GM12878 (cell line): ENCODE results near the gene UBE2I.

Experiments used
- ASH2L ChIP-seq: fragments of 300-600, 200-600 bp; sonication (generic); IDR thresholded peaks from 2 replicates; pipeline ENCODE4 v1.6.1; 2017; ENCODE audit warnings: low read depth, mild to moderate bottlenecking, borderline replicate concordance
- MYC ChIP-seq: IDR thresholded peaks from 2 replicates; pipeline ENCODE4 v1.6.1; 2011; ENCODE audit warnings: mild to moderate bottlenecking, low read length, moderate library complexity, inconsistent platforms; ENCODE audit not compliant: insufficient read depth, insufficient replicate concordance, insufficient read length, severe bottlenecking
- PAX8 ChIP-seq: fragments of 450-650 bp; IDR thresholded peaks from 2 replicates; pipeline ENCODE4 v1.6.1; 2017; ENCODE audit warnings: mild to moderate bottlenecking, moderate library complexity
- POLR2A ChIP-seq: IDR thresholded peaks from 2 replicates; pipeline ENCODE4 v1.6.1; 2011; ENCODE audit warnings: low read depth, mild to moderate bottlenecking, low read length
- POLR2AphosphoS2 ChIP-seq: IDR thresholded peaks from 2 replicates; pipeline ENCODE4 v1.6.1; 2011; ENCODE audit warnings: low read depth, mild to moderate bottlenecking, low read length, improper control_type of control experiment, moderate library complexity
- RAD21 ChIP-seq: IDR thresholded peaks from 2 replicates; pipeline ENCODE4 v1.6.1; 2011; ENCODE audit warnings: mild to moderate bottlenecking, low read depth, low read length, moderate library complexity; ENCODE audit not compliant: insufficient read depth
- RAD51 ChIP-seq: fragments of 450-650 bp; IDR thresholded peaks from 2 replicates; pipeline ENCODE4 v1.6.1; 2016; ENCODE audit warnings: moderate library complexity, mild to moderate bottlenecking, inconsistent platforms
- TF ChIP-seq, protein P1 (sequence below), 3 experiments: IDR thresholded peaks in 2 of 3; conservative IDR thresholded peaks in 1 of 3; 2 replicates each; pipeline ENCODE4 v1.5.1; 2011; ENCODE audit warnings: low read depth in 3 of 3, low read length in 3 of 3, mild to moderate bottlenecking in 3 of 3, control low read depth in 2 of 3, moderate library complexity in 2 of 3, inconsistent platforms in 1 of 3, mixed read lengths in 1 of 3; ENCODE audit not compliant: control insufficient read depth in 2 of 3, insufficient read depth in 1 of 3; ENCODE audit errors: extremely low read depth in 1 of 3

- TF ChIP-seq PAX8 (no peak), RAD21 (no peak), MYC (no peak), RAD51 (no peak), POLR2AphosphoS2 (no peak), ASH2L (no peak), POLR2A (no peak)
- TF ChIP-seq, protein P1, sequence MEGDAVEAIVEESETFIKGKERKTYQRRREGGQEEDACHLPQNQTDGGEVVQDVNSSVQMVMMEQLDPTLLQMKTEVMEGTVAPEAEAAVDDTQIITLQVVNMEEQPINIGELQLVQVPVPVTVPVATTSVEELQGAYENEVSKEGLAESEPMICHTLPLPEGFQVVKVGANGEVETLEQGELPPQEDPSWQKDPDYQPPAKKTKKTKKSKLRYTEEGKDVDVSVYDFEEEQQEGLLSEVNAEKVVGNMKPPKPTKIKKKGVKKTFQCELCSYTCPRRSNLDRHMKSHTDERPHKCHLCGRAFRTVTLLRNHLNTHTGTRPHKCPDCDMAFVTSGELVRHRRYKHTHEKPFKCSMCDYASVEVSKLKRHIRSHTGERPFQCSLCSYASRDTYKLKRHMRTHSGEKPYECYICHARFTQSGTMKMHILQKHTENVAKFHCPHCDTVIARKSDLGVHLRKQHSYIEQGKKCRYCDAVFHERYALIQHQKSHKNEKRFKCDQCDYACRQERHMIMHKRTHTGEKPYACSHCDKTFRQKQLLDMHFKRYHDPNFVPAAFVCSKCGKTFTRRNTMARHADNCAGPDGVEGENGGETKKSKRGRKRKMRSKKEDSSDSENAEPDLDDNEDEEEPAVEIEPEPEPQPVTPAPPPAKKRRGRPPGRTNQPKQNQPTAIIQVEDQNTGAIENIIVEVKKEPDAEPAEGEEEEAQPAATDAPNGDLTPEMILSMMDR (IDR thresholded peaks at IDR 0.05 in 2 of 3, conservative IDR thresholded peaks at IDR 0.05 in 1 of 3; ENCODE audit: control insufficient read depth in 2 of 3, extremely low read depth in 1 of 3, insufficient read depth in 1 of 3, low read depth in 3 of 3, low read length in 3 of 3), result no peak
These were observed 47.1 kb upstream of the UBE2I start for GRCh38 chr16:1262210-1262845.
